Panc1 (cell line): ENCODE results near the gene RRAGC. TPM values are rescaled to one million over a fixed set of nuclear protein-coding genes. Genes with fewer than 3 reads are reported as not detected.

Experiments
- ATAC-seq: fragments of 200-7000 bp; cut with Tn5 transposase; 2 replicates; pipeline ENCODE4 v1.9.1; 2020; ENCODE audit warnings: mild to moderate bottlenecking, moderate library complexity
- BruUV-seq: library from RNA; stranded (reverse); fragments of 400-500 nt; replicated peaks from 2 replicates; lab custom pipeline; 2021; lab: Mats Ljungman, UMichigan
- CTCF ChIA-PET: fragments of 300-600 bp; sonication (Branson Sonifier 250); formaldehyde crosslinking; loops from one replicate; lab custom pipeline; 2022; ENCODE audit warnings: antibody characterized with exemption; lab: Charles Lee
- POLR2A ChIA-PET: fragments of 300-600 bp; sonication (Branson Sonifier 250); formaldehyde crosslinking; loops from one replicate; lab custom pipeline; 2022; ENCODE audit warnings: antibody characterized with exemption; lab: Charles Lee
- DNase-seq: peaks from one replicate; pipeline ENCODE4 v3.0.0-alpha.2; 2010; ENCODE audit warnings: low read depth, low spot score
- H3K27ac ChIP-seq: 2 replicates; pipeline ENCODE4 v1.5.1; 2011; ENCODE audit warnings: mild to moderate bottlenecking, low read length, inconsistent platforms
- H3K27me3 ChIP-seq: fragments of 200-500 bp; sonication (Bioruptor generic); 2 replicates; pipeline ENCODE4 v1.6.0; 2014; ENCODE audit warnings: low read length, inconsistent platforms; ENCODE audit not compliant: control insufficient read depth, insufficient read depth
- H3K36me3 ChIP-seq: fragments of 200-500 bp; sonication (Bioruptor generic); 2 replicates; pipeline ENCODE4 v1.5.1; 2014; ENCODE audit warnings: inconsistent platforms, mild to moderate bottlenecking, low read length, moderate library complexity; ENCODE audit not compliant: control insufficient read depth, insufficient read depth
- H3K4me1 ChIP-seq: 2 replicates; pipeline ENCODE4 v1.5.1; 2011; ENCODE audit warnings: inconsistent platforms, mild to moderate bottlenecking, low read length, moderate library complexity; ENCODE audit not compliant: control insufficient read depth, insufficient read depth
- H3K4me3 ChIP-seq, 2 experiments: 2 replicates each; pipeline ENCODE4 v1.5.1; 2011 to 2012; ENCODE audit warnings: low read depth in 2 of 2, low read length in 2 of 2, mild to moderate bottlenecking in 2 of 2, inconsistent platforms in 1 of 2, moderate library complexity in 1 of 2
- H3K9me3 ChIP-seq: fragments of 200-500 bp; sonication (Bioruptor generic); 2 replicates; pipeline ENCODE4 v1.5.1; 2014; ENCODE audit warnings: low read depth, mild to moderate bottlenecking, inconsistent platforms, low read length, moderate library complexity; ENCODE audit not compliant: control insufficient read depth, insufficient read depth
- CTCF ChIP-seq: fragments of 450-650 bp; IDR thresholded peaks from 2 replicates; pipeline ENCODE4 v1.5.1; 2017; ENCODE audit warnings: mild to moderate bottlenecking
- POLR2AphosphoS5 ChIP-seq: IDR thresholded peaks from 2 replicates; pipeline ENCODE4 v1.6.1; 2012; ENCODE audit warnings: mild to moderate bottlenecking, low read depth, low read length, moderate library complexity
- SIN3A ChIP-seq: IDR thresholded peaks from 2 replicates; pipeline ENCODE4 v1.6.1; 2012; ENCODE audit warnings: low read depth, mild to moderate bottlenecking, low read length, moderate library complexity, borderline replicate concordance; ENCODE audit not compliant: insufficient read depth
- TCF7L2 ChIP-seq: IDR thresholded peaks from 2 replicates; pipeline ENCODE4 v1.6.1; 2011; ENCODE audit warnings: mild to moderate bottlenecking, low read depth, low read length, inconsistent platforms
- in situ Hi-C: cut with HindIII; loops from 2 replicates; pipeline ENCODE4 v1.10.0; 2016; ENCODE audit warnings: low sequenced_read_pairs, low pct_unique_long_range_greater_than_20kb
- intact Hi-C: fragments of 100-400 bp; cut with micrococcal nuclease; formaldehyde crosslinking; loops from one replicate; pipeline ENCODE4 v1.10.0; 2022; ENCODE audit not compliant: unreplicated experiment
- total RNA-seq: library from RNA; stranded (reverse); gene quantifications from one replicate; pipeline ENCODE4 v1.2.1, GENCODE V29; 2021; ENCODE audit not compliant: unreplicated experiment
- TF ChIP-seq, protein P1 (sequence below), 2 experiments: IDR thresholded peaks; 2 replicates each; pipeline ENCODE4 v1.6.1; 2011 to 2012; ENCODE audit warnings: low read depth in 2 of 2, control low read depth in 1 of 2, low read length in 1 of 2, mild to moderate bottlenecking in 1 of 2, moderate library complexity in 1 of 2; ENCODE audit not compliant: insufficient read depth in 1 of 2

RRAGC gene
- total RNA-seq, 1 experiment from 2014 or later, result 44.3 TPM

DNA sequence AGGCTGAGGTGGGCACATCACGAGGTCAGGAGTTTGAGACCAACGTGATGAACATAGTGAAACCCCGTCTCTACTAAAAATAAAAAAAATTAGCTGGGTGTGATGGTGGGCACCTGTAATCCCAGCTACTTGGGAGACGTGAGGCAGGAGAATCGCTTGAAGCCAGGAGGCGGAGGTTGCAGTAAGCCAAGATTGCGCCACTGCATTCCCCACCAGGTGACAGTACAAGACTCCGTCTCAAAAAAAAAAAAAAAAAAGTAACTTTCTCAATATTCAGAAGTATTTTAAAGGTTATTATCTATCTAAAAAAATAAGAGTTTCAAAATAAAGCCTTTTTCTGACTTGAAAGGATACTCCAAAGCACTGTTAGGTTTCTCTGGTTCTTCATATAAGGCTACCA lies 7.6 kb upstream of the RRAGC start:
- POLR2A ChIA-PET, result no interaction called here
- in situ Hi-C loops, result no loop called here
- no peak for DNase-seq
- Histone ChIP-seq H3K27me3 (no peaks in the 10 kb centered on the region), H3K4me1 (peaks cover 6% of the 10 kb centered on the region), H3K4me3 (no peak overlapping the region), H3K36me3 (peaks cover 6% of the 10 kb centered on the region), H3K9me3 (no peaks in the 10 kb centered on the region), H3K27ac (no peak overlapping the region)
- intact Hi-C loops, result no loop called here
- TF ChIP-seq SIN3A (no peak), CTCF (no peak), POLR2AphosphoS5 (no peak)
- TF ChIP-seq, protein P1, sequence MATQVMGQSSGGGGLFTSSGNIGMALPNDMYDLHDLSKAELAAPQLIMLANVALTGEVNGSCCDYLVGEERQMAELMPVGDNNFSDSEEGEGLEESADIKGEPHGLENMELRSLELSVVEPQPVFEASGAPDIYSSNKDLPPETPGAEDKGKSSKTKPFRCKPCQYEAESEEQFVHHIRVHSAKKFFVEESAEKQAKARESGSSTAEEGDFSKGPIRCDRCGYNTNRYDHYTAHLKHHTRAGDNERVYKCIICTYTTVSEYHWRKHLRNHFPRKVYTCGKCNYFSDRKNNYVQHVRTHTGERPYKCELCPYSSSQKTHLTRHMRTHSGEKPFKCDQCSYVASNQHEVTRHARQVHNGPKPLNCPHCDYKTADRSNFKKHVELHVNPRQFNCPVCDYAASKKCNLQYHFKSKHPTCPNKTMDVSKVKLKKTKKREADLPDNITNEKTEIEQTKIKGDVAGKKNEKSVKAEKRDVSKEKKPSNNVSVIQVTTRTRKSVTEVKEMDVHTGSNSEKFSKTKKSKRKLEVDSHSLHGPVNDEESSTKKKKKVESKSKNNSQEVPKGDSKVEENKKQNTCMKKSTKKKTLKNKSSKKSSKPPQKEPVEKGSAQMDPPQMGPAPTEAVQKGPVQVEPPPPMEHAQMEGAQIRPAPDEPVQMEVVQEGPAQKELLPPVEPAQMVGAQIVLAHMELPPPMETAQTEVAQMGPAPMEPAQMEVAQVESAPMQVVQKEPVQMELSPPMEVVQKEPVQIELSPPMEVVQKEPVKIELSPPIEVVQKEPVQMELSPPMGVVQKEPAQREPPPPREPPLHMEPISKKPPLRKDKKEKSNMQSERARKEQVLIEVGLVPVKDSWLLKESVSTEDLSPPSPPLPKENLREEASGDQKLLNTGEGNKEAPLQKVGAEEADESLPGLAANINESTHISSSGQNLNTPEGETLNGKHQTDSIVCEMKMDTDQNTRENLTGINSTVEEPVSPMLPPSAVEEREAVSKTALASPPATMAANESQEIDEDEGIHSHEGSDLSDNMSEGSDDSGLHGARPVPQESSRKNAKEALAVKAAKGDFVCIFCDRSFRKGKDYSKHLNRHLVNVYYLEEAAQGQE (IDR thresholded peaks at IDR 0.05; ENCODE audit: insufficient read depth in 1 of 2, low read depth in 2 of 2, low read length in 1 of 2), result no peak
- no TSS peak for BruUV-seq
- CTCF ChIA-PET, result no interaction called here
- no peak for ATAC-seq

DNA sequence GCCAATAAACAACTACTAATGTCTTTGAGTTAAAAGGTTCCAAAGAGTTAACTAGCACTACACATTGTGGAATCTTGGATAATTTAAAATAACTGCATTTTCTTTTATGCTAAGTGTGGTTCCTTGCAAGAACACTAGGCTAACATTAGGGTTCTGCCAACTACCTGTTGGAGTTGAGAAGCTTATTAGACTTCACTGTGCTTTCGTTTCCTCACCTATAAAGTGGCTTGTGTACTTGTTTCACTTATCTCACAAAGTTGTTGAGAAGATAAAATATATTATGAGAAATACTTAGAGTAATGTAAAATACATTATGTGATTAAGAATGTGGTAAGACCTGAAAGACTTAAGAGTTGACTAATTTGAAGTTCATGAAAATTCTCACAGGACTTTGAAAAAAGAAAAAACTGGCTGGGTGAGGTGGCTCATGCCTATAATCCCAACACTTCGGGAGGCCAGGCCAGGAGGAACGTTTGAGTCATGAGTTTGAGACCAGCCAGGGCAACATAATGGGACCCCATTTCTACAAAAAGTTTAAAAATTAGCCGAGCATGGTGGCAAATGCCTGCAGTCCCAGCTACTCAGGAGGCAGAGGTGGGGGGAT lies 5.6 kb upstream of the RRAGC start:
- POLR2A ChIA-PET, result interaction anchor here (0.6 kb wide), 1 partner anchor 172 kb away, joined by 3 read pairs; no protein-coding TSS in a partner anchor
- TF ChIP-seq, protein P1 (IDR thresholded peaks at IDR 0.05; ENCODE audit: insufficient read depth in 1 of 2, low read depth in 2 of 2, low read length in 1 of 2), result no peak
- TF ChIP-seq CTCF (no peak), POLR2AphosphoS5 (no peak), TCF7L2 (no peak), SIN3A (no peak)
- ATAC-seq, result no peak

More for the DNA sequence above, 5.6 kb upstream of the RRAGC start:
- Histone ChIP-seq H3K27ac (no peak overlapping the region), H3K27me3 (no peaks in the 10 kb centered on the region), H3K4me1 (no peaks in the 10 kb centered on the region), H3K9me3 (no peaks in the 10 kb centered on the region), H3K36me3 (peaks cover 6% of the 10 kb centered on the region), H3K4me3 (no peak overlapping the region)
- in situ Hi-C loops (no loop called here), intact Hi-C loops (no loop called here)
- no peak for DNase-seq
- BruUV-seq, result no TSS peak
- CTCF ChIA-PET, result no interaction called here
